Ramos (cell line): ENCODE results near the gene CISH.

ENCODE experiments used
- in situ Hi-C: fragments of 300-500 bp; cut with MboI; formaldehyde crosslinking; loops from one replicate; pipeline ENCODE4 v1.14.3; 2022; ENCODE audit warnings: low sequenced_read_pairs; ENCODE audit not compliant: unreplicated experiment

Gene CISH

DNA sequence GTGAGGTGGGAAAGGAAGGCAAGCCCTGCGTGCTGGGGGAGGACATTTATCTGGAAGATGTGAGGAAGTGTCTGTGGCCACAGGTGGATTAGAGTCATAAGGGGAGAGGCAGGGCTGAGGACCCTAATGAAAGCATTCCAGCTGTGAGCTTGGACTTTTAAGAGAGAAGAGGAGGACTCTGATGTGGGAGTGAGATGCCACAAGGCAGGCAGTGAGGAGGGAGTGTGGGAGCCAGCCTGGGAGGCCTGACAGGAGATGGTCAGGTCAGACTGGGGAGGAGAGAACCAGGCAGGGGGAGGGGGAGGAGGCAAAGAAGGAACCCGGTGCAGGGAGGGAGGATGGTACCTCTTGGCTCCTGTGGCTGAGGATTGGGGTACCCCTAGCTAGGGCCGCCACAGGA, 26.4 kb upstream of the CISH start:
- in situ Hi-C loops = no loop called here

DNA sequence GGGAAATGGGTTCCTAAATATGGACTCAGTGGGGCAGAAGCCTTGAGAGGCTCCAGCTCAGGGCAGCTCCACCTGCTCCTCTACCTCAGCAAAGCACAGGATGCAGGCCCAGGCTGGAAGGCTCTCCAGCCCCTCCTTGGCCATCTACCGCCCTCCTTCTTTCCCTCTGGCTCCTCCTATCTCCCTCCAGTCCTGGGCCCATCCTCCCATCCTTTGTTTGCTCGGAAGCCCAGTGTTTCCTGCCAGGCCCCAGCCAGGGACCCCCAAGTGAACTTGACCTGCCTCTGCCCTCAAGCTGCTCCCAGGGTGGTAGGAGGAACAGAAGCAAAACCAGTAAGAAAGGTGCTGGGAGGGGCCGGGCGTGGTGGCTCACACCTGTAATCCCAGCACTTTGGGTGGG, 25.4 kb upstream of the CISH start:
- in situ Hi-C loops = no loop called here

DNA sequence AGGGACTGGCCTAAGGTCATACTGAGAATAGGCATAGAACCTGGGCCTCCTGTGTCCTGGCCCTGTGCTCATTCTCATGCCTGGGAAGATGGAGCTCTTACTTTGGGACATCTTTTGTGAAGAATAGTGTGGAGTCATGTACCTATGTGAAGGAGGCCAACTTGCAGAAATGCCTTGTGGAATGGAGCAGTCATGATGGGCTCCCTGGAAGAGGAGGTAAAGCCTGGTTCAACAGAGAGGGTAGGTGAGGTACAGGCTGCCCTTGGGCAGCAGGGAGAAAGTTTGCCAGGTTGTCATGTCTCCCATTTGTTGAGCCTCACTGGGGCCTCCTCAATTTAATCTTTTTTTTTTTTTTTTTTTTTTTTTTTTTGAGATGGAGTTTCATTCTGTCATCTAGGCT, 23.5 kb upstream of the CISH start:
- in situ Hi-C loops = no loop called here

DNA sequence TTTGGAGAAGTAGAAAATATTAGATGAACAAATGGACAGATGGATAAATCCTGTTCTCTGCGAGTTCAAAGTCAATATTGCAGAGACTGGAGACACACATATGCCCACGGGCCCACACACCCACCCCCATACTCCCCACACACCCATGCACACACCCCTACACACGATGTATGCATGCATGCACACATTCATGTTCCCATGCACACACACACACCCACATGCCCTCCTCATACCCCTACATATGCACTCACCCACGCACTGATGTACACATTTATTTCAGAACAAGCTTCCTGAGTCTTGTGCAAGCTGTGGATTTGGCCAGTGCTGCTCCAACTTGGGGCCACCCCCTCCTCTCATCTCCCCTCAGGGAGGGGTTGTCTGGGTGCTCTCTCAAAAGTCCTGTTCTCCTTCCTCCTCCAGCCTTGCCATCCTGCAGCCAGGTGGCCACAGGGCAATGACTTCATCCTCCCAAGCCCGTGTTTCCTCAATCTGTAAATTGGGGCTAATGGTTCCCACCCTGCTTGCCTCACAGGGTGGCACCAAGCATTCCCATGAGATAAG, 21.7 kb upstream of the CISH start:
- in situ Hi-C loops = no loop called here

DNA sequence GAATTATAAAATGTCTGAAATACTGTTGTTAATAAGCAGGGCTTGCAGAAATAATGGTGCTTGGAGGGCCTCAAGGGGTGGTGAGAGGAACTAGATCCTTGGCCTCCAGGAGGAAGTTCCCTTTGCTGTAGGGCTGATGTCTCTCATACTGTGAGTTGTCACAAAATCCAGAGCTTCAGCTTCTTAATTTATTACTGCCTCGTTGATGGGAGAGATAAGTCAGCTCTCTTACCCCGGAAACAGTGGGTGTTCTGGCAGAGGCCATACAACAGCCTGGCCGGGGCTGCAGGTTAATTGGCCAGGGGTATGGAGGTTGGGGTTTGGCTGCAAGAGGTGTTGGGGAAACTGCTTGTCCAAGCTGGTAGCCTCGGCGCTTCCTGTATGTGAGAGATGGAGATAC, 20.9 kb upstream of the CISH start:
- in situ Hi-C loops = no loop called here

DNA sequence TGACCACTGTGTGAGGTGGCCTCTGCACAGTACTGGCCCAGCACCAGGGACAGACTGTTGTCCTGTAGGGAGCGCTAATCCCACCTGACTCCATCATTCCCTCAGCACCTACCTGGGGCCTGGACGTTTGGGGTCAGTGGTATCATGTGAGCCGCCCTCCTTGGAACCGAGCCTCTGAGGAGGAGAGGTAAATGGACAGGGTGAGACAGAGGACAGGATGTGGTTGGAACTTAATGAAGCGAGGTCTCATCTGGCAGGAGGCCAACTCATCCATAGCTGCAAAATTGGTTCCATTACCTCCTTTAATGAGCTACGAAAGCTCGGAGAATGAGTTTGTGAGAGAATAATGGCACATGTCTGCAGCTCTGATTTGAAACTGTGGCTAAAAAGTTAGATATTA, 19.3 kb upstream of the CISH start:
- in situ Hi-C loops = no loop called here

DNA sequence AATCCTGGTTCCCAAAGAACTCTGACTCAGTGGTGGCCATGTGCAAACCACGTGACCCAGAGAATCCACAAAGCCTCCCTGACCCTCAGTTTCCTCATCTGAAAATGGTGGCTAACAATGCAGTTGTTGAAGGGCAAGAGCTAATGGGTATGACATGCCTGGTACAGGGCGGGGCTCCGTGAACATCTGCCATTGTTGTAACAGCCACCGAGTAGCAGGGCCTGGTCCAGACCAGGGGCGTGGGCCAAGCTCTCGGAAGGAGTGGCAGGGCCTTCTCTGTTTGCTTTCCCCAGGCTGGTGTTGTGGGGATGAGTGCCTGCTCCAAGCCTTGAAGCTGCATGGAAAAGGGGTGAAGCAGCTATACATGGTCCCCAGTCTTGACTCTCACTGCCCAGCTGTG, 18.8 kb upstream of the CISH start:
- in situ Hi-C loops = no loop called here

DNA sequence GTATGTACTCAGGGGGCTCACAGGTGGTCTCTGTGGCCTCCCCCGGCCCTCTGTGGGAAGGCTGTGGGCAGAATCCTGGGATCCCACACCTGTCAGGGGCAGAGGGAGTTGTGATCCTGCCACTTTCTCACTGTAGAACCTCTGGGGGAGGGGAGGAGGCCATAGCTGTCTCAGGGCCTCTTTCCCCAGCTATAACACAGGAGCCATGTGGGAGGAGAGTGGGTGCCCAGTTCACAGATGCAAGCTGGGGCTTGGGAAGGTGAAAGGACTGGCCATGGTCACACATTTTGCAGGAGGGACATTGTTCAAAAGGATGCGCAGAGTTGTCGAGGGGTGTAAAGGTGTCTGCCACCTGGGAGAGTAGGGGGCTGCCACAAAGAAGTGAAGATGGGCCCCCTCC, 17.0 kb upstream of the CISH start:
- in situ Hi-C loops = no loop called here

DNA sequence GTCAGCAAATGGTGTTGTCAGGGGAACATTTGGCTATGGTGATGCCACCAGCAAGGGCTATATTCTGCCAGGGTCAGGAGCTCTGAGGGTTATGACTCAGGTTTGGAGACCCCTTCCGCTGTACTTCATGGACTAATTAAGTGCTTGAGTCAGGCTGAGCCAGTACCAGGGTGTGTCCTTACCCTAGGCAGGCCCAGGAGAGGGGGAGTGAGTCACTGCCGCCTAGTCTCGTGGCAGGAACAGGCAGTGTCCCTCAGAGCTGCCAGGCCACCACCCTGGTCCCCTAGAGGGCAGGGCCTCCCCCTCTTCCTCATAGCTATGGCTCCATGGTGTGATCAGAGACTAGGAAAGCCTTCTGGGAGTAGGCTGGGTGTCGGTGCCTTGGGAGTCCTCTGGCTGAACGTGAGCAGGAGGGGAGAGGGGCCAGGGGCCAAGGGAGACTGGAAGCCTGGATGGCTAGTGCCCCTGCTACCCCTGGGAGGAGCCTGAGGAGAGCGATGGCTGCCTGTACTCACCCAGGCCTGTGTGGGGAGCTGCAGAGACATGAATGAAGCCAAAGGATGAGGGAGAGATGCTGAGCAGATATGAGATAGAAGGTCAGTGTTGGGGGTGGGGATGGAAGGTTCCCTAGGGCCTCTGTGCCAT, 16.0 kb upstream of the CISH start:
- in situ Hi-C loops = no loop called here

DNA sequence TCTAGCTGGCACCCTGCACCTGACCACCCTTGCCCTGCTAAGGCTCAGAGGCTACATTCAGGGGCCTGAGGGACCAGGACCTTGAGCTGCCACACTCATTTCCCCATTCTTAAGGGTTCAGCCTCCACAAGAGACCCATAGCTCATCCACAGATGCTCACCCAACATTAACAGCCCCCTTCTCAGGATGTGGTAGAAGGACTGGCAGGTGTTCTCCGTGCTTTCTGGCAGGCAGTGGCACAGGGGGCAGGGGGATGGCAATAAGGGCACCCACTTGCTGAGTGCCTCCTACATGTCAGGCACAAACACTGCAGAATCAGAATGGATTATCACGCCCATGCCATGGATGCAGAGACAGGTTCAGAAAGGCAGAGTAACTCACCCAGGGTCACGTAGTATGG, 14.8 kb upstream of the CISH start:
- in situ Hi-C loops = no loop called here

DNA sequence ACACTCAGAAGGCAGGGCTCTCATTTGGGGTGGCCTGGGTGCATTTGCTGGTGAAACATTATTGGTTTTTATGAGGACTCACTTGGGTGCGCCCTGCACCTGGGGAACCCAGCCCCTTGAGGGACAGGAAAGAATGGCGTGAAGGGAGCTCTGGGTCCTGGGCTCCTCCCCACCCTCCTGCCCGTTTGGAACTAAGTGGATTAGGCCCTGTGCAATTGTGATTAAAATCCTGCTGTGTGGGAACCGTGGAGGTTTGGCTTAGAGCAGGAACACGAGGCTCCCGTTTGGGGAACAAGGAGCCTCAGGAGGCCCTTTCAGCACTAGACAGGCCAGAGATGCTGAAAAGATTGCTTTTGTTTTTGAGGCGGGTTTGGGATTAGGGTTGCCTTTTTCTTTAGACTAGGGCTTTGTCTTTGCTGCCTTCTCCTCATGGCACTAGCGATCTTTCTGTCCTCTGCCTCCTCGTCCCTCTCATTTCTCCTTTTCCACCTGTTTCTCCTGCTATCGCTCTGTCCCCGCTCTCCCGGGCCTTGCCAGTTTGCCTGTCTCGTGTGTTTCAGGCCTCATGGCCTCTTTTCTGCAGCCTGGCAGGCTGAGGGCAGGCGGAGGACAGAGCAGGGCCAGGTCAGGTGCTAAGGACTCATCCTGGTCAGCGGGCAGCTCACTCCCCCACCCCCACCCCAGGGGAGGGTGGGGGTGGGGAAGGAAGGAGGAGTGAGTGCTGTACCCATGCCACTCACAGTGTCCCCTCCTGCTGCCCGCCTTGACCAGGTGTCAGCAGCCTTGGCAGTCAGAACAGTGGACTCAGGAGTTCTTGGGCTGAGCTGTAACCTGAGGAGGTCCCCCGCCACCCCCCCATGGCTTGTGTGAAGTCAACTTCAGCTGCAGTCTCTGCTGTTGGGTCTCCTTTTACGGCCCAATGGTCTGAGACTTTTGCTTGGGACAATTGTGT, 13.9 kb upstream of the CISH start:
- in situ Hi-C loops = no loop called here

DNA sequence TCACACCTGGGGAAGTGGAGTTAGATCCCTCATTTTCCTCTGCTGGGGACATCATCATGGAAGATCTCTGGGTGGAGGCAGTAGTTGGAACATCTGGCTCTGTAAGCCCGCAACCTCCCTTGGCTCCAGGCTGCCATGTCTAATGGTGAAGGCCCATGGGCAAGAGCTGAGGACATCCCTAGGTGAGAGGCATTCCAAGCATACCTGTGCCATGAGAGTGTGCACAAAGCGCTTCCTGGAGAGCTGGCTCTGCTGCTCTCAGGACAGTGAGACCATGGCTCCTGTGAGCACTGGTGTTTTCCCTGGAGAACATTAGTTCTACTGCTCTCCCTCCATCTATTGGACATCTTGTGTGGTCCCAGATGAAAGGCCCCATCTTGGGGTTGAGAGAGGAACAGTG, 13.1 kb upstream of the CISH start:
- in situ Hi-C loops = no loop called here

DNA sequence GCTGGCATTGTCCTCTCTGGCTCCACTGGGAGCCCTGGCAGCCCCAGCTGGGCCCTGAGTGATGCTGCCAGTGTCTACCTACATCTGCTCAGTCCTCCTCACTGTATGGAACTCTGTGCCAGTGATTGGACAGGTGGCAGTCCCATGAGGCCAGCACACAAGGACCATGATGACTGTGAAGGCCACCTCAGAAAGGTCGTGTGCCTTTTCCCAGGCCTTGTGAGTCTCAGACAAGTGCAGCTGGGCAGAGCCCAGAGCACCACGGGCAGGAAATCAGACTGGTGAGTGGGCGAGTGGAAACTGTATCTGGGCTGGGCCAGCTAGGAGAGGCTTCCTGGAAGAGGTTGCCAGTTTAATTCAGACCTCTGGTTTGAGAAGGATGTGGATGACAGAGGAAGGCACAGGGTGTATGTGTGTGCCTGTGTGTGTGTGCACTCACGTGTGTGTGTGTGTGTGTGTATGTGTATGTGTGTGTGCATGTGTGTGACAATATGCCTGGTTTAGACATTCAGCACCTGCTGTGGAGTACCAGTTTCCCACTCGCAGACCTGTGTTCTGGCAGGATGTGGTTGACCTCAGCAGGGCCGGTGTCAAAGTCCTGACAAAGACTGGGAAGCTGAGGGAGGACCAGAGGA, 12.4 kb upstream of the CISH start:
- in situ Hi-C loops = no loop called here

DNA sequence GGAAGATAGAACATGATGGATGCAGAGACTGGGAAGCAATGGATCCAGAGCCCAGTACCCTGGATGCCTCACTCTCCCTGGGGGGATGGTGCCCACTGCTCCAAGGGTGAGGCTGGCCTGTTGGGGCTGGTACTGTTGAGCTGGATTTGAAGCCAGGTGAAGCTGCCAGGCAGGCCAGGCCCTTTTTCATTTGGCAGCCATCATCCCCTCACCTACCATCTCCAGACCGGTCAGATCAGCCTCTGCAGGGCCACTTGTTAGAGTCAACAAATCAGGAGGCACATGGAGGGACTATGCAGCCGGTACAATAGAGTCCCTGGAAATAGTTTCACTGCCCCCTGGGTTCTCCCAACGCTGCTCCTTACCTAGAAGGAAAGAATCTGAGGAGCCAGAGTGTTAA, 11.3 kb upstream of the CISH start:
- in situ Hi-C loops = no loop called here

DNA sequence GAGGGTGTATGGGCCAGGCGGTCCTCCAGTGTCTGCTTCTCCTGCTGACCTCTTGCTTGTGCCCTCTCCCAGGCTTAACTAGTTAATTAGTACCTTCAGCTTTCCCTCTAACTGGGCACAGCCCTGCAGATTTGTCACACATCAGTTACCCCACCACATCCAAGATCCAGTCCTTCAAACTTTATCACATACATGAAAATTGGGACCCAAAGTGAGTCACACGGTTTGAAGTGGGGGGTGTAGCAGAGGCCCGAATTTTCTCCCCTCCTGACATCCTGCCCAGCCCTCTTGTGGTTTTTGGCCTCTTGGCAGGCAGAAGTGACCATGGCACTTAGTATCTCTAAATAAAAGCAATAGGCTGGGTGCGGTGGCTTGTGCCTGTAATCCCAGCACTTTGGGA, 9.2 kb upstream of the CISH start:
- in situ Hi-C loops = no loop called here

DNA sequence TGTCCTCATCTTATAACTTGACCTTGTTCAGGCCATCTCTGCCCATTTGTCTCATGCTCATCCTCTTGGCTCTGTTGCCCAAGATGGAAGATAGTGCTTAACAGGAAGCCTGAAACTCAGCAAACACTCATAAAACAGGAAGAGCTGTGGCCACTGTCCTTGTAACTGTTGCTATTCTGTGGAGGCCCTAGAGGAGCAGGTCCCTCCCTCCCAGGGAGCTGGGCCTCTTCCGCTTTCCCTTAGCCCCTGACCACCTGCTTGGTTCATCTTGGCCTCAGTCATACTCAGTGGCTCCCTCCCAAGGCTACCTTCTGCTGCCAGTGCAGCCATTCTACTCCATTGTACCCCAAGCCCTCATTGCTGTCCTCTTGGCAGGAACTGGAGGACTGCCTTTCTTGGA, 8.8 kb upstream of the CISH start:
- in situ Hi-C loops = no loop called here

DNA sequence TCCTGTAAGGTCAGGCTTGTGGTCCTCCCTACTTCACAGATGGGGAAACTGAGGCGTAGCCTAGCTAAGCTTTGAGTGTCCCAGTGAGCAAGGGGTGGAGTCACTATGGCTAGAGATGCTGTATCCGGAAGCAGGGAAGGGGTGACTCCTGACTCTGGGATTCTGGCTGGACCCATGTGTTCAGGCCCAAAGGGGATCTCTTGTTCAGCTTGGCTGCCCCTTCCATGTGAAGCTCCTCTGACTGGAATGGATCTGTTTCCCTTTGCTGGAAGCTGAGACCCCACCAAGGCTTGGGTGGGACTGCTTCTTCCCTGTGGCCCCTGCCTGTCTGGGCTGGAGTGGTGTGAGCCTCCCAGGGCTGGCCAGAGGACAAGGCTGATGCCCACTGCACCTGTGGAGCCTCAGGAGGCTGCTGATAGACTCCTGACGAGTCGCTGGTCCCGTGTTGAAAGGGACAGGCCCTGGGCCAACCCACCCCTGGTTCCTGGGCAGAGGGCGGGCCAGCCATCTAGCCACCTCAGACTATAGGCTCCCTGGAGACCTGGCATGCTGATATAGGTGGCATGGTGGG, 6.4 kb upstream of the CISH start:
- in situ Hi-C loops = loop anchor here (5.0 kb wide), 1 partner anchor 759 kb away; no protein-coding TSS in a partner anchor

DNA sequence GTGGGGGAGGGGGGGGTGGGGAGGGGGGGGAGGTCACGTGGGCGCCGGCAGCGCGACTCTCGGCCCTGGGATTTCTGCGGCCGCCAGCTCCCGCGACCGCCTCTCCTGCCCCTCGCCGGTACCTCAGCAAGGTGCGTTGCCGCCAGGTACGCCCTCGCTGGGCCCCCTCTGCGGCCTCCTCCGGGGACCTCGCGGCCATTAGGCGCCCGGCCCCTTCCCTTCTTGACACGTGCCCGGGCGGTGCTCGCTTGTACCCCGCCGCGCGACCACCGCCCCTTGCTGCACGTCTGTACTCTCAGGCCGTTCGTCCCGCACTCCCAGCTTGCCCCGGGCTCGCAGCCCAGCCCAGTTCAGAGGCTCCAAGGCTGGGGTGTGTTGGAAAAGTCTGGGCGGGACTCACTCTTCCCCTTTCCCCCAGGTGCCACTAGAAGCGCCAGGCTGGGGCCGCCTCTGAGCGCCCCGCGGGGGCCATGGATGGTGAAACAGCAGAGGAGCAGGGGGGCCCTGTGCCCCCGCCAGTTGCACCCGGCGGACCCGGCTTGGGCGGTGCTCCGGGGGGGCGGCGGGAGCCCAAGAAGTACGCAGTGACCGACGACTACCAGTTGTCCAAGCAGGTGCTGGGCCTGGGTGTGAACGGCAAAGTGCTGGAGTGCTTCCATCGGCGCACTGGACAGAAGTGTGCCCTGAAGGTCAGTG, 5.7 kb upstream of the CISH start, which contains the start of gene MAPKAPK3:
TSS of gene MAPKAPK3 (plus strand) at position 56 of the 696 bp plus-strand sequence. CDS start at position 471, 415 bp downstream.
- in situ Hi-C loops = loop anchor here (5.0 kb wide), 1 partner anchor 760 kb away; no protein-coding TSS in a partner anchor

DNA sequence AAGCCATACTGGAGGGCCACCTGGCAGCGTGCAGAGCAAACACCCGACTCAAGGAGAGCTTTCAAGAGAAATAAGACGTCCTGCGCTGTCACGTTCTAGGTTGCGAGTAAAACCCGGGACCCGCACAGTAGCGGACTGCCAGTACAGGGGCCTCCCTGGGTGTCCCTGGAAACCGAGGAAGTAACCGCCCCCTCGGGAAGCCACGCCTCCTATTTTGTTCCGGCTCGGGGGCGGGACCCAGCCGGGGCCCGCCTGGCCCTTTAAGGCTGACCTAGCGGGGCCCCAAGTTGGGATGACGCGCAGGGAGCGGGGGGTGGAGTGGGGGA, 5.2 kb upstream of the CISH start:
- in situ Hi-C loops = loop anchor here (5.0 kb wide), 1 partner anchor 761 kb away; no protein-coding TSS in a partner anchor
